RWPE2 (cell line): ENCODE measurements around the gene TLR6.

Source experiments
- ATAC-seq: fragments of 200-7000 bp; cut with Tn5 transposase; 3 replicates; pipeline ENCODE4 v1.9.1; 2021; ENCODE audit warnings: low read depth
- DNase-seq: peaks from one replicate; pipeline ENCODE4 v3.0.0-alpha.2; 2020; ENCODE audit warnings: low spot score
- H3K27ac ChIP-seq: fragments of 450-650 bp; 2 replicates; pipeline ENCODE4 v1.5.1; 2017; ENCODE audit warnings: mild to moderate bottlenecking; ENCODE audit not compliant: poor library complexity, severe bottlenecking
- H3K27me3 ChIP-seq: fragments of 250-450 bp; sonication (Bioruptor Pico); 2 replicates; pipeline ENCODE4 v1.5.1; 2021; ENCODE audit warnings: mild to moderate bottlenecking, moderate library complexity; ENCODE audit not compliant: insufficient read depth, poor library complexity, severe bottlenecking
- H3K36me3 ChIP-seq: fragments of 250-450 bp; sonication (Bioruptor Pico); 2 replicates; pipeline ENCODE4 v1.5.1; 2020; ENCODE audit warnings: low read depth, mild to moderate bottlenecking, moderate library complexity
- H3K4me1 ChIP-seq: fragments of 250-450 bp; sonication (Bioruptor Pico); 2 replicates; pipeline ENCODE4 v1.5.1; 2021; ENCODE audit warnings: mild to moderate bottlenecking, moderate library complexity; ENCODE audit not compliant: insufficient read depth, poor library complexity, severe bottlenecking
- H3K4me3 ChIP-seq: fragments of 250-450 bp; sonication (Bioruptor Pico); 2 replicates; pipeline ENCODE4 v1.5.1; 2021; ENCODE audit warnings: mild to moderate bottlenecking, moderate library complexity; ENCODE audit not compliant: severe bottlenecking
- H3K9me3 ChIP-seq: fragments of 250-450 bp; sonication (Bioruptor Pico); 2 replicates; pipeline ENCODE4 v1.5.1; 2021; ENCODE audit warnings: mild to moderate bottlenecking, moderate library complexity; ENCODE audit not compliant: severe bottlenecking
- CTCF ChIP-seq: fragments of 450-650 bp; IDR thresholded peaks from one replicate; pipeline ENCODE4 v1.5.1; 2017; ENCODE audit warnings: mild to moderate bottlenecking, moderate library complexity; ENCODE audit not compliant: poor library complexity, severe bottlenecking

TLR6 gene

GRCh38 chr4:38873290-38873944, 16.8 kb upstream of the TLR6 start:
- ATAC-seq (no peak), DNase-seq (no peak)
- Histone ChIP-seq H3K36me3 (peaks cover 52% of the 10 kb centered on the region), H3K27me3 (no peaks in the 10 kb centered on the region), H3K4me1 (peaks cover 5% of the 10 kb centered on the region), H3K9me3 (no peaks in the 10 kb centered on the region), H3K4me3 (no peak overlapping the region), H3K27ac (no peak overlapping the region)
- TF ChIP-seq CTCF, result no peak

GRCh38 chr4:38872620-38873019, 16.0 kb upstream of the TLR6 start:
- no peak overlapping the region for H3K27ac ChIP-seq
- peaks cover 52% of the 10 kb centered on the region for H3K36me3 ChIP-seq
- peaks cover 5% of the 10 kb centered on the region for H3K4me1 ChIP-seq
- no peak for TF ChIP-seq CTCF
- no peak for ATAC-seq
- no peaks in the 10 kb centered on the region for H3K27me3 ChIP-seq
- H3K4me3 ChIP-seq, result no peak overlapping the region
- H3K9me3 ChIP-seq, result no peaks in the 10 kb centered on the region
- DNase-seq, result no peak

- DNase-seq (no peak), ATAC-seq (no peak)
- no peaks in the 10 kb centered on the region for H3K27me3 ChIP-seq
- H3K27ac ChIP-seq, result no peak overlapping the region
- H3K36me3 ChIP-seq, result peaks cover 48% of the 10 kb centered on the region
- H3K9me3 ChIP-seq, result no peaks in the 10 kb centered on the region
- TF ChIP-seq CTCF, result no peak
- H3K4me1 ChIP-seq, result peaks cover 5% of the 10 kb centered on the region
- H3K4me3 ChIP-seq, result no peak overlapping the region
Measured at GRCh38 chr4:38871593-38871992, 15.0 kb upstream of the TLR6 start.

- no peaks in the 10 kb centered on the region for H3K27me3 ChIP-seq
- peaks cover 46% of the 10 kb centered on the region for H3K36me3 ChIP-seq
- H3K4me1 ChIP-seq, result peaks cover 5% of the 10 kb centered on the region
- no peak for TF ChIP-seq CTCF
- H3K4me3 ChIP-seq, result no peak overlapping the region
- no peak for DNase-seq
- ATAC-seq, result no peak
- no peaks in the 10 kb centered on the region for H3K9me3 ChIP-seq
- no peak overlapping the region for H3K27ac ChIP-seq
Measured at GRCh38 chr4:38870098-38870808, 13.6 kb upstream of the TLR6 start.

- H3K27me3 ChIP-seq, result no peaks in the 10 kb centered on the region
- H3K36me3 ChIP-seq, result peaks cover 46% of the 10 kb centered on the region
- peak overlapping the region; percentile 63 for H3K27ac ChIP-seq
- TF ChIP-seq CTCF, result no peak
- ATAC-seq (no peak), DNase-seq (no peak)
- no peaks in the 10 kb centered on the region for H3K9me3 ChIP-seq
- peaks cover 5% of the 10 kb centered on the region for H3K4me1 ChIP-seq
- no peak overlapping the region for H3K4me3 ChIP-seq
Measured at GRCh38 chr4:38869511-38869910, 12.9 kb upstream of the TLR6 start.
